Smooth muscle cell (in vitro differentiated cells): ENCODE data around the gene SIRT6. TPM values are rescaled to one million over a fixed set of nuclear protein-coding genes. Genes with fewer than 3 reads are reported as not detected.
"Not testable (repeated sequence)": the region's sequence is repeated elsewhere in the genome, so short reads cannot be mapped to it uniquely, and the experiment has no call there.

Experiments used
- DNase-seq: peaks from one replicate; lab custom pipeline; 2025; ENCODE audit not compliant: unreplicated experiment; lab: John Stamatoyannopoulos, UW
- H2AFZ ChIP-seq: fragments of 200-600 bp; sonication (generic); 2 replicates; pipeline ENCODE4 v1.6.0; 2016; ENCODE audit warnings: antibody characterized with exemption, low read depth, mild to moderate bottlenecking
- H3F3A ChIP-seq: fragments of 200-600 bp; sonication (generic); 2 replicates; pipeline ENCODE4 v1.6.0; 2017; ENCODE audit warnings: antibody characterized with exemption, low read depth
- H3K27ac ChIP-seq: fragments of 200-600 bp; sonication (generic); 2 replicates; pipeline ENCODE4 v1.5.1; 2016; ENCODE audit warnings: low read depth, mild to moderate bottlenecking
- H3K27me3 ChIP-seq: fragments of 200-600 bp; sonication (generic); 2 replicates; pipeline ENCODE4 v1.6.1; 2016; ENCODE audit warnings: low read depth, mild to moderate bottlenecking
- H3K36me3 ChIP-seq: fragments of 200-600 bp; sonication (generic); 2 replicates; pipeline ENCODE4 v1.5.1; 2016; ENCODE audit warnings: low read depth
- H3K4me1 ChIP-seq: fragments of 200-600 bp; sonication (generic); 2 replicates; pipeline ENCODE4 v1.5.1; 2016; ENCODE audit warnings: low read depth
- H3K4me2 ChIP-seq: fragments of 200-600 bp; sonication (generic); 2 replicates; pipeline ENCODE4 v1.6.0; 2016; ENCODE audit warnings: mild to moderate bottlenecking
- H3K4me3 ChIP-seq: fragments of 200-600 bp; sonication (generic); 2 replicates; pipeline ENCODE4 v1.5.1; 2016; ENCODE audit warnings: mild to moderate bottlenecking
- H3K79me2 ChIP-seq: fragments of 200-600 bp; sonication (generic); 2 replicates; pipeline ENCODE4 v1.6.0; 2016; ENCODE audit warnings: low read depth, mild to moderate bottlenecking
- H3K9ac ChIP-seq: fragments of 200-600 bp; sonication (generic); 2 replicates; pipeline ENCODE4 v1.6.0; 2016; ENCODE audit warnings: low read depth
- H3K9me3 ChIP-seq: fragments of 200-600 bp; sonication (generic); replicated peaks from 2 replicates; pipeline ENCODE4 v1.5.1; 2016; ENCODE audit warnings: low read depth
- H4K20me1 ChIP-seq: fragments of 200-600 bp; sonication (generic); 2 replicates; pipeline ENCODE4 v1.6.0; 2016; ENCODE audit warnings: low read depth
- whole genome bisulfite sequencing: methylation state at CpG from one replicate; pipeline ENCODE4 v1.1.7; 2016; ENCODE audit warnings: low lambda C conversion rate; 5-methylcytosine and 5-hydroxymethylcytosine counted together
- polyA plus RNA-seq: library from polyadenylated mRNA; unstranded; fragments of >200 nt; fragmentation: Nextera tagmentation; extraction: Ambion mirVana; gene quantifications from 2 replicates; pipeline ENCODE4 v1.2.1, GENCODE V29; 2016
- total RNA-seq: library from RNA; depleted of rRNA; stranded (reverse); fragments of >200 nt; gene quantifications from 2 replicates; pipeline ENCODE4 v1.2.3, GENCODE V29; 2014
- TF ChIP-seq, protein P1 (sequence below): fragments of 200-600 bp; sonication (generic); IDR thresholded peaks from 2 replicates; pipeline ENCODE4 v1.5.1; 2017; ENCODE audit warnings: borderline replicate concordance, mild to moderate bottlenecking, antibody characterized with exemption; ENCODE audit not compliant: insufficient read depth, poor library complexity, severe bottlenecking

The SIRT6 gene
- total and polyA plus RNA-seq, 2 experiments from 2014 or later, result 9.4 to 14.5 TPM

DNA sequence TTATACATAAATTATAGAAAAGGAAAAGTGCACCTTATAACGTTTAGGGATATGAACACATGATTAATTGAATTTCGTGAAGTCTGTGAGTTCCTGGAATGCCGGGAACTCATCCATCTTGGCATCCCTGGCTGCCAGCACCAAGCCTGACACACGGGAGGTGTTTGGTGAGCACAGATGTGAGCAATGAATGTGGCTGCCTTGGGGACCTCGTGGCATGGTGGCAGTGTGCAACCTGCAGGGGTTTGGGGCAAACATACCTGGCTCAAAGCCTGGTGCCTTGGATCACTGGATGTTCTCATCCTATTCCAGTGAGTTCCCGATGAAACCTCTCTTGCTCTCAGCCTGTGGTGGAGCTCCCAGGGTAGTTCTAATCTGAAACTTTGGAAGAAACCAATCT is 48.0 kb downstream of the SIRT6 start:
- no peak overlapping the region for H2AFZ ChIP-seq
- H3K79me2 ChIP-seq, result no peaks in the 10 kb centered on the region
- TF ChIP-seq, protein P1, sequence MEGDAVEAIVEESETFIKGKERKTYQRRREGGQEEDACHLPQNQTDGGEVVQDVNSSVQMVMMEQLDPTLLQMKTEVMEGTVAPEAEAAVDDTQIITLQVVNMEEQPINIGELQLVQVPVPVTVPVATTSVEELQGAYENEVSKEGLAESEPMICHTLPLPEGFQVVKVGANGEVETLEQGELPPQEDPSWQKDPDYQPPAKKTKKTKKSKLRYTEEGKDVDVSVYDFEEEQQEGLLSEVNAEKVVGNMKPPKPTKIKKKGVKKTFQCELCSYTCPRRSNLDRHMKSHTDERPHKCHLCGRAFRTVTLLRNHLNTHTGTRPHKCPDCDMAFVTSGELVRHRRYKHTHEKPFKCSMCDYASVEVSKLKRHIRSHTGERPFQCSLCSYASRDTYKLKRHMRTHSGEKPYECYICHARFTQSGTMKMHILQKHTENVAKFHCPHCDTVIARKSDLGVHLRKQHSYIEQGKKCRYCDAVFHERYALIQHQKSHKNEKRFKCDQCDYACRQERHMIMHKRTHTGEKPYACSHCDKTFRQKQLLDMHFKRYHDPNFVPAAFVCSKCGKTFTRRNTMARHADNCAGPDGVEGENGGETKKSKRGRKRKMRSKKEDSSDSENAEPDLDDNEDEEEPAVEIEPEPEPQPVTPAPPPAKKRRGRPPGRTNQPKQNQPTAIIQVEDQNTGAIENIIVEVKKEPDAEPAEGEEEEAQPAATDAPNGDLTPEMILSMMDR, result no peak
- no peak overlapping the region for H3K9ac ChIP-seq
- no peaks in the 10 kb centered on the region for H4K20me1 ChIP-seq
- H3K4me3 ChIP-seq, result no peak overlapping the region
- WGBS, result 71% methylated on average over 6 of the region's 6 CpGs
- no peaks in the 10 kb centered on the region for H3K4me1 ChIP-seq
- no peak overlapping the region for H3K4me2 ChIP-seq
- no peak for DNase-seq
- no peaks in the 10 kb centered on the region for H3K9me3 ChIP-seq
- no peaks in the 10 kb centered on the region for H3K36me3 ChIP-seq
- no peaks in the 10 kb centered on the region for H3K27me3 ChIP-seq
- no peak overlapping the region for H3K27ac ChIP-seq
- no peaks in the 10 kb centered on the region for H3F3A ChIP-seq

DNA sequence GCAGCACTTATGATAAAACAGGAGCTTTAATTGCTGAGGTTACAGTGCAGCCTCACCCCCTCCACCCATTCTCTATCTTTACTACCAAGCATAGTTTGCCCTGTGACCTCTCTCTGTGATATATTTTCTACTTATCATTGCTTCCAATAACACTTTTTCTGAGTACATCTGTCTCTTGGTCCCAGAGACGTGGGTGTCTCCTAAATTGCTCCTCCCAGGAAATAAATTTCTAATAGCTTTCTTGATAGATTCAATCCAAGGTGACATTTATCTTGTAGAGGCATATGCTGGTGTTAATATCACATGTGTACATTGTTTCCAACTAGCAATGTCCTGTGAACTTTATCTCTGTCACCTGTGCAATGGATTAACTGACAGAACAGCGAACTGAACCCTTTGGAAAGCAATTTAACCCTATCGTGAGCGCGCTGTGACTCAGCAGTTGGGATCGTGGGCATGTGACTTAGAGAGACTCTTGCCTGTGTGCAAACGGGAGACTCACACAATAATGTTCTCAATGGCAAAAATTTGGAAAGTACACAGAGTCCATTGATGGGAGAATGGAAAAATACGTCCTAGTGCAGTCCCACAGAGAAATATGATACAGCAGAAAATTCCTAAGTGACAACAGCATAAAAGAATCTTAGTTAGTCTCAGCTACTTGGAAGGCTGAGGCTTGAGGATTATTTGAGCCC is 51.5 kb downstream of the SIRT6 start:
- Histone ChIP-seq H3K27me3 (no peaks in the 10 kb centered on the region), H3K79me2 (no peaks in the 10 kb centered on the region), H2AFZ (no peak overlapping the region), H3K9ac (no peak overlapping the region), H3K9me3 (no peaks in the 10 kb centered on the region), H3K4me1 (no peaks in the 10 kb centered on the region), H3K27ac (peak overlapping the region; percentile 46), H3K36me3 (no peaks in the 10 kb centered on the region), H4K20me1 (no peaks in the 10 kb centered on the region), H3K4me2 (peak overlapping the region; percentile 44), H3F3A (no peaks in the 10 kb centered on the region), H3K4me3 (no peak overlapping the region)
- 37% methylated on average over 8 of the region's 8 CpGs for WGBS
- TF ChIP-seq, protein P1, result no peak
- no peak for DNase-seq

GRCh38 chr19:4129050-4129449 is 53.3 kb downstream of the SIRT6 start:
- H3K4me3 ChIP-seq, H3K79me2 ChIP-seq, DNase-seq: not testable (repeated sequence)

DNA sequence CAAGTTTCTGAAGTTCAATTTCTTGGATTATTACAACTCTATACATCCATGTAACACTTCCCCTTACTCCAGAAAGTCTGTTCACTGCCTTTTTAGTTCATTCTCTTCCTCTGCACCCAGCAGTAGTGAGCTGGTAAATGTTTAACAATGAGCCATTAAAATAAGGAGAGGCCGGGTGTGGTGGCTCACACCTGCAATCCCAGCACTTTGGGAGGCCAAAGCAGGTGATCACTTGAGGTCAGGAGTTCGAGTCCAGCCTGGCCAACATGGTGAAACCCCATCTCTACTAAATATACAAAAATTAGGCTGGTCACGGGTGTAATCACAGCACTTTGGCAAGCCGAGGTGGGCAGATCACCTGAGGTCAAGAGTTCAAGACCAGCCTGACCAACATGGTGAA is 55.0 kb downstream of the SIRT6 start:
- H3K27ac ChIP-seq, H3K36me3 ChIP-seq, H3K4me2 ChIP-seq, DNase-seq, H3K27me3 ChIP-seq, H2AFZ ChIP-seq, H3F3A ChIP-seq, H3K4me3 ChIP-seq, H3K9ac ChIP-seq, H3K9me3 ChIP-seq, H4K20me1 ChIP-seq, H3K4me1 ChIP-seq: not testable (repeated sequence)
- H3K79me2 ChIP-seq, result peaks cover 14% of the 10 kb centered on the region
- WGBS, result 87% methylated on average over 4 of the region's 4 CpGs

More at GRCh38 chr19:4129050-4129449, 53.3 kb downstream of the SIRT6 start:
- not testable (repeated sequence) for H3K4me1 ChIP-seq, H3K9ac ChIP-seq, H3K9me3 ChIP-seq, H3K27ac ChIP-seq, H2AFZ ChIP-seq, H3K4me2 ChIP-seq, H4K20me1 ChIP-seq, H3K36me3 ChIP-seq, H3K27me3 ChIP-seq, H3F3A ChIP-seq
- 94% methylated on average over 7 of the region's 7 CpGs for WGBS
